NCI-H2029 treated with DMSO at 0.1 percent for 48 hours (cell line): Measurements from ENCODE around the gene MID1IP1.
A peak's percentile ranks its signal among the peaks of the same experiment; 100 is the strongest.

Experiments used
- DNase-seq: peaks from one replicate; lab custom pipeline; 2025; lab: John Stamatoyannopoulos, UW

The MID1IP1 gene

GRCh38 chrX:38800981-38801845 is at the start of gene MID1IP1:
TSS of gene MID1IP1 (plus strand) at chrX:38801459. CDS start at chrX:38804947, 3,488 bp downstream.
- DNase-seq = peak; percentile 51

- DNase-seq = no peak
Observed at GRCh38 chrX:38754102-38754790, 47.0 kb upstream of the MID1IP1 start.

- no peak for DNase-seq
Observed at GRCh38 chrX:38754818-38755718, 46.2 kb upstream of the MID1IP1 start.

GRCh38 chrX:38760883-38761282 is 40.4 kb upstream of the MID1IP1 start:
- no peak for DNase-seq

- peak; percentile 3 for DNase-seq
Observed at GRCh38 chrX:38768079-38768478, 33.2 kb upstream of the MID1IP1 start.

- DNase-seq = no peak
Observed at GRCh38 chrX:38770152-38770551, 31.1 kb upstream of the MID1IP1 start.

GRCh38 chrX:38774249-38774648 is 27.0 kb upstream of the MID1IP1 start:
- DNase-seq = no peak

- DNase-seq = no peak
Observed at GRCh38 chrX:38796946-38797345, 4.3 kb upstream of the MID1IP1 start.

GRCh38 chrX:38798956-38799355 is 2.3 kb upstream of the MID1IP1 start:
- no peak for DNase-seq

- no peak for DNase-seq
Observed at GRCh38 chrX:38799995-38800580, 1.2 kb upstream of the MID1IP1 start.

GRCh38 chrX:38803243-38803587 is 2.0 kb downstream of the MID1IP1 start:
- DNase-seq = peak; percentile 17

GRCh38 chrX:38803588-38804431 is 2.6 kb downstream of the MID1IP1 start:
- peak; percentile 45 for DNase-seq

- DNase-seq = no peak
Observed at GRCh38 chrX:38804432-38804681, 3.1 kb downstream of the MID1IP1 start.

- DNase-seq = no peak
Observed at GRCh38 chrX:38804682-38805431, 3.6 kb downstream of the MID1IP1 start.

GRCh38 chrX:38805432-38806389 is 4.5 kb downstream of the MID1IP1 start:
- peak; percentile 45 for DNase-seq

- DNase-seq = no peak
Observed at GRCh38 chrX:38806875-38807621, 5.8 kb downstream of the MID1IP1 start.

- DNase-seq = no peak
Observed at GRCh38 chrX:38807873-38808272, 6.6 kb downstream of the MID1IP1 start.

GRCh38 chrX:38811515-38812243 is 10.4 kb downstream of the MID1IP1 start:
- no peak for DNase-seq
